Amniotic stem cell (primary cell): ENCODE results near the gene BRD8.
"Not testable (repeated sequence)": the region's sequence is repeated elsewhere in the genome, so short reads cannot be mapped to it uniquely, and the experiment has no call there.

Experiments used
- DNase-seq: peaks from one replicate; lab custom pipeline; 2025; lab: John Stamatoyannopoulos, UW

The BRD8 gene

DNA sequence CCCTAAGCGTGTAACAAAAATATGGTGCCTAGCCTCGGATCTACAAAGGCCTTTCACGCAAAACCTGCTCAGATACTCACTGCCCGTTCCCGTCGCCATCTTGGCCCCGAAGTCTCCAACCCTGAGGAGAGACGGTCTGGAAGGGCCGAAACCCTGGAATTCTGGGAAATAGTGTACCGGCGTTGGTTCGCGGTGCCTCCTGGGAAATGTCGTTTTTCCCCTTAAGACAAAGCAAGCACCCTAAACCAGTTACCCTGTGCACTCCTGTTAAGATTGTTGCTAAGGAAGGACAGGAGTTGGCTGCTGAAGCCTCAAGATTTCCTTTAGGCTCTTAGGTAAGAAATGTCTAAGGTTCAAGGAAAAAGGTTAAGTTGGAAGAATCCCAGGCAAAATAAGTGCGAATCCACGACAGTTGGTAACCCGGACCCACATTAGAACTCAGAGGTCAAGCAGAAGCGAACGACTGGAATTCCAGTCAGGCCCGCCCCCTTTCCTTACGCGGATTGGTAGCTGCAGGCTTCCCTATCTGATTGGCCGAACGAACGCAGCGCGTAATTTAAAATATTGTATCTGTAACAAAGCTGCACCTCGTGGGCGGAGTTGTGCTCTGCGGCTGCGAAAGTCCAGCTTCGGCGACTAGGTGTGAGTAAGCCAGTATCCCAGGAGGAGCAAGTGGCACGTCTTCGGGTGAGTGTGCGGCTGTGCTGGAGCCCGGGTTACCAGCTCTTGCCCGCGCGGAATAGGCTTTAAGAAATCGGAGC, at the start of gene BRD8, which contains the start of gene KIF20A:
BRD8 (minus strand) TSS at position 115 of the 761 bp plus-strand sequence; CDS start at position 99, 16 bp downstream.
KIF20A (plus strand) TSS at position 597 of the 761 bp plus-strand sequence. CDS start 569 bp downstream, outside the sequence.
- peak; percentile 91 for DNase-seq

DNA sequence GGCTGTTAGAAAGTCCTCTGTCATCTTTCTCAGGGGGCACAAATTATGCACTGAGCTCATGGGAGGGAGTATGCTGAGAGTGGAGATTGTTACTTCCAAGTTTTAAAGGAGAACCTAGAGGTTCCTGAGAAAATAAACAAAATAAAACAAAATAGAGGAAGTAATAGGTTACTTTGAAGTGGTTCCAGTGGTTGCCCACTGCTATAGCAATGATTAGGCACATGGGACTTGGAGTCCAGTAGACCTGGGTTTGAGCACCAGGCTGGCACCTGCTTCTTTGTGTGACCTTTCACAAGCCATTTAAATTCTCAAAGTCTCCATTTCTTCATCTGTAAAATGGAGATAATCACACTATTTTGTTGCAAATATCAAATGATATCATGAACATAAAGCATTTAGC, 48.5 kb upstream of the BRD8 start:
- DNase-seq, result no peak

- DNase-seq, result no peak
Observed at GRCh38 chr5:138224712-138225111, 46.3 kb upstream of the BRD8 start.

GRCh38 chr5:138223532-138223931, 45.1 kb upstream of the BRD8 start:
- DNase-seq, result no peak

- no peak for DNase-seq
Observed at GRCh38 chr5:138216799-138217198, 38.4 kb upstream of the BRD8 start.

GRCh38 chr5:138213161-138214029, 35.0 kb upstream of the BRD8 start, which contains the start of gene CDC23:
TSS of gene CDC23 (minus strand) at chr5:138213323. CDS start at chr5:138213312, 11 bp downstream.
- DNase-seq, result peak; percentile 94

DNA sequence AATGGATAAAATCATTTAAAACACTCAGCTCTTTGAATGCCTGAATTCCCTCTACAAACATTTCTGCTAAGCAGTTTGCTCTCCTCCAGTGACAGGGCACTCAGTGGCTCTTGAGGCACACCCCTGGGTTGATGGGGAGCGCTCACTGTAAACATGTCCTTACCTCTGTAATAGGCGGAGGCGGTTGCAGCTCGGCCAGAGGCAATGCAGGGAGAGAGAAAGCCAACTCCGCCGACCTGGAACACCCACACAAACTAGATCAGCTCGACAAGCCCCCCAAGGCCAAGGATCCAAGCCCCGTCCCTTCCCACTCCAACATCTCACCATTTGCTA, 34.4 kb upstream of the BRD8 start:
- no peak for DNase-seq

DNA sequence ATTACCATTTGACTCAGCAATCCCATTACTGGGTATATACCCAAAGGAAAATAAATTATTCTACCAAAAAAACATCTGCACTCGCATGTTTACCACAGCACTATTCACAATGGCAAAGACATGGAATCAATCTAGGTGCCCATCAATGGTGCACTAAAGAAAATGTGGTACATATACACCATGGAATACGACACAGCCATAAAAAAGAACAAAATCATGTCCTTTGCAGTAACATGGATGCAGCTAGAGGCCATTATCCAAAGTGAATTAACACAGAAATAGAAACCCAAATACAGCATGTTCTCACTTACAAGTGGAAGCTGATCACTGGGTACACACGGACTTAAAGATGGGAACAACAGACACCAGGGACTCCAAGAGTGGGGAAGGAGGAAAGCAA, 32.6 kb upstream of the BRD8 start:
- no peak for DNase-seq

- DNase-seq, result not testable (repeated sequence)
Observed at GRCh38 chr5:138193859-138194258, 15.4 kb upstream of the BRD8 start.

GRCh38 chr5:138192826-138193225, 14.4 kb upstream of the BRD8 start:
- DNase-seq, result no peak

DNA sequence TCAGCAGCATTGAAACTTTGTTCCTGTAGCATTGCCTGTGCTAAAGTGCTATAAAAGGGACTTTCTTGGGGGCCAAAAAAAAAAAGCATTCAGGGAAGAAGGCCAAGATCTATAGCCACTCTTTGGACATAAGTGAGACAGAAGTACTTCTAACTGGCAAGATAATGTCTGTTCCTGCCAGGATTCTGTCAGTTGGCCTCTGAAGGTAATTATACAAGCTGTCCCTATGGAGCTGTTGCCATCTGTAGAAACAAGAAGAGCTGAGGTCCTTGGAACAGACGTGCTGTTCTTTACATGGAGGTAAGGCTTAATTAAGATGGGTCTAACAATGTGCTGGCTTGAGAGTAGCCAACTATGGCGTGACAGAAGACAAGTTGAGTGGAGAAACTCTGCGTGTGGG, 10.2 kb upstream of the BRD8 start:
- DNase-seq, result no peak

DNA sequence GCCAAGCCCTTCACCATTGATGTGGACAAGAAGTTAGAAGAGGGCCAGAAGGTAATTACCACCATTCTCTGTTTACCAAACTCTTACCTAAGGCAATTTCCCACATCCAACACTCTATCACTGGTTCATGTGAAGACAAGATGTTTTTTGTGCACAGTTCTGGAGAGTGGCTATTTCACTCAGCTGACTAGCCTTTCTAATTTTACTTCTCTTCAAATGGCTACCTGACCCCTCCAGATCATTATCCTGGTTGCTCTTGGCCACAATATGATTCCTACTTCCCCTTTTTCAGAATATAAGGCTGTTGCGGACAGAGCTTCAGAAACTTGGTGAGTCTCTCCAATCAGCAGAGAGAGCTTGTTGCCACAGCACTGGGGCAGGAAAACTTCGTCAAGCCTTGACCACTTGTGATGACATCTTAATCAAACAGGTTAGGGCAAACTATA, 7.6 kb upstream of the BRD8 start:
- no peak for DNase-seq

GRCh38 chr5:138182808-138183207, 4.4 kb upstream of the BRD8 start:
- no peak for DNase-seq

GRCh38 chr5:138180841-138181240, 2.4 kb upstream of the BRD8 start:
- DNase-seq, result no peak

DNA sequence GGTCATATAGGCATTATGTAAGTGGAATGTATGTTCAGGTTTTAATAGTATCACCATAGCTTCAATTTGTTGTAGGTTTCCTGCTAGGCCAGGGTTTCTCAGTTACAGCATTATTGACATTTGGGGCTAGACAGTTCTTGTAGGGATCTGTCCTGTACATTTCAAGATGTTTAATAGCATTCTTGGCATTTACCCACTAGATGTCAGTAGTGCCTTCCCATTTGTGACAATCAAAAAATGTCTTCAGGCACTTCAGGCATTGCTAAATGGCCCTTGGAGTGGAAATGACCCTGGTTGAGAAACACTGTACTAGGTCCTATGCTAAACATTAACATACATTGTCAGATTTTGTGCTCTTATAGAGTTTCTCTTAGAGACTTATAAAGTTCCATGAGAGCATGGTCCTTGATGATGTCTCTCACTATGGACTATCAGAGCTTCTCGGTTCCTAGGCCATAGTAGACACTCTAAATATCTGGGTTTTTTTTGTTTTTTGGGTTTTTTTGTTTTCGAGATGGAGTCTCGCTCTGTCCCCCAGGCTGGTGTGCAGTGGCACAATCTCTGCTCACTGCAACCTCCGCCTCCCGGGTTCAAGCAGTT, 1.9 kb upstream of the BRD8 start:
- peak; percentile 20 for DNase-seq

- DNase-seq, result no peak
Observed at GRCh38 chr5:138179277-138179857, 937 bp upstream of the BRD8 start.

- peak; percentile 5 for DNase-seq
Observed at GRCh38 chr5:138177941-138178515, 402 bp downstream of the BRD8 start.

- no peak for DNase-seq
Observed at GRCh38 chr5:138170299-138170698, 8.1 kb downstream of the BRD8 start.

- DNase-seq, result no peak
Observed at GRCh38 chr5:138169124-138169523, 9.3 kb downstream of the BRD8 start.

GRCh38 chr5:138163721-138164120, 14.7 kb downstream of the BRD8 start:
- DNase-seq, result no peak

- no peak for DNase-seq
Observed at GRCh38 chr5:138160706-138161105, 17.7 kb downstream of the BRD8 start.

GRCh38 chr5:138159666-138160065, 18.8 kb downstream of the BRD8 start:
- no peak for DNase-seq
